Right kidney (tissue), 9 donors: Measurements from ENCODE around the gene ZNF501.

Source experiments
- DNase-seq: peaks from one replicate; pipeline ENCODE4 v3.0.0-alpha.2; 2016
- long read RNA-seq, 8 donors: transcript quantifications; one replicate each; lab custom pipeline, GENCODE V29; 2026

The ZNF501 gene
- long read RNA-seq, donor 1, transcript ZNF501-205 (3 exons, 3,382 nt), result major isoform, 5 of 9 reads
- long read RNA-seq, donor 1, partial matches to known transcripts, result 0 of 9 reads
- long read RNA-seq, donor 1, other reads (novel, unspliced or antisense), result 0 of 9 reads
- long read RNA-seq, donor 2, partial matches to known transcripts, result 0 of 4 reads
- long read RNA-seq, donor 2, other reads (novel, unspliced or antisense), result 0 of 4 reads
- long read RNA-seq, donor 3, partial matches to known transcripts, result 0 of 2 reads
- long read RNA-seq, donor 3, other reads (novel, unspliced or antisense), result 0 of 2 reads
- long read RNA-seq, donor 4, transcript ZNF501-201 (3 exons, 3,099 nt), result major isoform, 5 of 6 reads
- long read RNA-seq, donor 4, partial matches to known transcripts, result 0 of 6 reads
- long read RNA-seq, donor 4, other reads (novel, unspliced or antisense), result 0 of 6 reads
- long read RNA-seq, donor 5, partial matches to known transcripts, result 0 of 7 reads
- long read RNA-seq, donor 5, other reads (novel, unspliced or antisense), result 0 of 7 reads
- long read RNA-seq, donor 6, partial matches to known transcripts, result 0 of 3 reads
- long read RNA-seq, donor 6, other reads (novel, unspliced or antisense), result 0 of 3 reads
- long read RNA-seq, donor 7, partial matches to known transcripts, result 0 of 2 reads
- long read RNA-seq, donor 7, other reads (novel, unspliced or antisense), result 0 of 2 reads
- long read RNA-seq, donor 8, partial matches to known transcripts, result 0 of 3 reads
- long read RNA-seq, donor 8, other reads (novel, unspliced or antisense), result 0 of 3 reads

- DNase-seq, result peak; percentile 90
These were observed at the start of gene ZNF501 for GRCh38 chr3:44729384-44729910. TSS of gene ZNF501 (plus strand) at chr3:44729635. CDS start at chr3:44734422, 4,787 bp downstream.

- DNase-seq, result no peak
These were observed 48.4 kb upstream of the ZNF501 start for GRCh38 chr3:44680921-44681455.

- no peak for DNase-seq
These were observed 47.1 kb upstream of the ZNF501 start for GRCh38 chr3:44682182-44682896.

GRCh38 chr3:44685128-44685800 is 44.2 kb upstream of the ZNF501 start:
- DNase-seq, result peak; percentile 83

- no peak for DNase-seq
These were observed 41.5 kb upstream of the ZNF501 start for GRCh38 chr3:44687898-44688297.

DNA sequence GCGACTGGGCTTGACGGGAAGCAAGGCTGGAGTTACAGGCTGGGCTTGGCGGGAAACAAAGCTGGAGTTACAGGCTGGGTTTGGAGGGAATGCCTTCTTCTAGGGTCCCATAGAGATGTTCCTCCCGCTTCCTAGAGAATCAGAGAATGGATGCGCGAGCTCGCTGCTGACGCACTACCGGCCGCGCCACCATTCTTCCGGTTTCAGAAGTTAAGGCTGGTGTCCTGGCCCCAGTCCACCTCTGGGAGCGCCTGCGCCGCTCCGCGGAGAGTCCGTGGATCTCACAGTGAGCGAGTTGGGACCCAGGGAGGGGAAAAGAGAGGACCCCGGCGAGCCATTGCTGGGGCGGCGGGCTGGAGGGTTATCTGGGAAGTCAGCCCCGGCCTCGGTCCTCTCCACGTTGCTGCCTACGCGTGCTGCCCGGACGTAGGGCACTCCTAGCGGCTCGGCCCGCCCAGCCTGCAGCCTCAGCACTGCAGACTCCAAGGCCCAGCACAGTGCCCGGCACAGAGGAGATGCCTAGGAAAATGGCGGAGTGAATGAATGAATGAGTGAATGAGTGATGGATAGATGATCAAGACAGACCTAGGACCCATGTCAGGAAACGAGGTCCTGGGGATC is 16.9 kb upstream of the ZNF501 start, which contains the start of gene ZNF502:
ZNF502 (plus strand) TSS at position 206 of the 621 bp plus-strand sequence. CDS start 7,602 bp downstream, outside the sequence.
- DNase-seq, result peak; percentile 81

- DNase-seq, result no peak
These were observed 8.0 kb upstream of the ZNF501 start for GRCh38 chr3:44721231-44722102.

GRCh38 chr3:44722103-44722401 is 7.4 kb upstream of the ZNF501 start:
- DNase-seq, result no peak

- DNase-seq, result no peak
These were observed 5.3 kb downstream of the ZNF501 start for GRCh38 chr3:44734646-44735168.

DNA sequence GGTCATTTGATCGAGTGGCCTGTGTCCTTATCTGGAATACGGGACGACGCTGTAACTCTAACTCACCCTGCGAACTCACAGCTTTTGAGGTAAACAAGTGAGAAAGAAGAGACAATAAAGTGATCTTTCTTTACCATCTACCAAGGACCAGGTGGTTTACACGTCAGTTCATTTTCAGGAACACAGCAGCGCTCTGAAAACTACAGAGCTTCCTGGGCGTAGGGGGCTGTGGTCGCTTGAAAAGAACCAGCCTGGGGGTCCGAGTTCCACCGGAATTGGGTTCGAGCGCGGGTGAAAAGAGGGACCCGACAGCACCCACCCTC is 31.6 kb downstream of the ZNF501 start:
- no peak for DNase-seq

- peak; percentile 89 for DNase-seq
These were observed 32.2 kb downstream of the ZNF501 start, which contains the start of the genes KIAA1143 and KIF15 for GRCh38 chr3:44761424-44762169. TSS of gene KIAA1143 (minus strand) at chr3:44761619. CDS start at chr3:44761602, 17 bp downstream. TSS of gene KIF15 (plus strand) at chr3:44761794. CDS start at chr3:44761866, 72 bp downstream.

DNA sequence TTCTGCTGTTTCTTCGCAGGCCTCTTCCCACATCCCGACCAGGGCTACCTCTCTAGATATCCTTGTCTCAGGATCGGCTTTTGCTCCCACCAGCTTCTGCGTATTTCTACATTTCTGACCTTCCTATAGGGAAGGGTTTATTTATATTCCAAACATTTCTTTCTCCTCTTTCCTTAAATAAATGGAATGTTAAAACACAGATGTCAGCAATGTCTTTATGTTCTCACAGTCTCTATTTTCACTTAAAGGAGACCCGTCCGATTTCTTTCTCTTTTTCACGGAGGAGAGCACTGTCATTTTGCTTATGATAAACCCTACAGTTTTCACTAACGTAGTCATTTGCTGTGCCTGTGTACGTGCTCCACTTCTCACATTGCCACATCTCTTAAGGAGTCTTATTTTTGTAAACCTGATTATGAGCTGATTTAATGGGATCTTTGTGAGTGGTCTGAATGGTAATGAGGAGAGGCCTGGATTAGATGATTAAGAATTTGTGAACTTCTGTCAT is 32.8 kb downstream of the ZNF501 start:
- no peak for DNase-seq

DNA sequence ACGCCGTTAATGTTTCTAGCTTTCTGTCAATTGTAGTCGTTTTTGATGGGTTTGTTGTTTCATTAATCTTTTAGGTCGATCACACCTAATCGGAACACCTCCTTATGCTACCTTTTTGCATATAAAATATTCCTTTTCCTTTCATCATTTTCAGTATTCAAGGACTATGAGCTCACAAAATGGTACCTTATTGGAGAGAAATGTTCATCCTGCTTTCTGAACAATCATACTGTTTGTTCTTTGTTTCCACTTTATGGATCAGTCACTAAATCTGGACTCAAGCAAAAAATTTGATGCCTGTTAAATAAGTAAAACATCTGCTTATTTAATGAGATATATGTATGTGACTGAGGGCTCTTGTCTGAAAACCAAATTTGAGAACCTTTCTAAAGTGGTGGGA is 33.3 kb downstream of the ZNF501 start:
- DNase-seq, result no peak

GRCh38 chr3:44764248-44764647 is 34.8 kb downstream of the ZNF501 start:
- no peak for DNase-seq

DNA sequence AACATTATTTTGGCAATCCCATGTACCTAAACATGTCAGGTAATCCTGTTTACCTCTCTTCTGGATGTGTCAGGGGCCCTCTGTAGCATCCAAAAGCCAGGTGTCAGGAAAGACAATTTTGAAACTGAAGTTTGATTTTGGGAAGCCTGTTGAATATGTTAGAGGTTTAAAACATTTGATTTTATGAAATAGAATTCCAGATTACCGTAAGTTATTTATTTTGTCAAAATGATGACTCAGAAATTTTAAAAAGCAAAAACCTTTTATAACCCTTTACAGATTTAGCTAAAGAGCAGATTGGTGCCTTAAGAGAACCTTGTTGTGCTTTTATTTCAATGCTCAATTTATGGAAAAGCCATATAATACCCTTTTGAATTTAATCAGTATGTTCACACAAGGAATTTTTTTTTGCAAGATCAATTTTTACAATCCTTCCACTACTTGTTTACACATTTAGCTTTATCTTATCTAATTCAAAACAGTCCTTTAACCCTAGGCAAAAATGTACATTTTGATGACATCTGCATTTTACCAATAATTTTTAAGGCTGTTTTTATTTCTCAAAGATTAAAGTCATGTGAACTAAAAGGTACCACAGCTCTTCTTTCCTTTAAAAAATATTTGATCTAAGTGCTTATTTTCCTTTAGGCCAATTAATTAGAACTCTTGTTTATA is 42.1 kb downstream of the ZNF501 start:
- no peak for DNase-seq

- DNase-seq, result no peak
These were observed 42.6 kb downstream of the ZNF501 start for GRCh38 chr3:44772099-44772442.

- no peak for DNase-seq
These were observed 53.5 kb downstream of the ZNF501 start for GRCh38 chr3:44782891-44783290.
